Mononuclear cell (primary cell): ENCODE data around the gene GALNT15. TPM values are rescaled to one million over a fixed set of nuclear protein-coding genes. Genes with fewer than 3 reads are reported as not detected.

Source experiments
- H3K27me3 ChIP-seq: 2 replicates; pipeline ENCODE4 v1.6.0; 2011; ENCODE audit warnings: low read length, control low read depth; ENCODE audit not compliant: insufficient read depth
- H3K4me1 ChIP-seq: 2 replicates; pipeline ENCODE4 v1.5.1; 2011; ENCODE audit warnings: mild to moderate bottlenecking, low read length, control low read depth; ENCODE audit not compliant: insufficient read depth
- H3K4me3 ChIP-seq: 2 replicates; pipeline ENCODE4 v1.5.1; 2011; ENCODE audit warnings: mild to moderate bottlenecking, low read length, moderate library complexity
- H3K9me3 ChIP-seq: 2 replicates; pipeline ENCODE4 v1.5.1; 2011; ENCODE audit warnings: low read depth, mild to moderate bottlenecking, control low read depth, low read length
- total RNA-seq: library from RNA; depleted of rRNA; stranded (reverse); fragments of >200 nt; gene quantifications from one replicate; pipeline ENCODE4 v1.2.3, GENCODE V29; 2012

GALNT15 gene
- not detected for total RNA-seq

GRCh38 chr3:16174389-16174788 is at the start of gene GALNT15:
Gene GALNT15, plus strand, starts transcription at chr3:16174680. Its CDS starts 472 bp downstream, at chr3:16175152.
- Histone ChIP-seq H3K4me3 (no peak within 1 kb of the TSS), H3K27me3 (peaks cover 6% of the 10 kb centered on the region), H3K9me3 (no peaks in the 10 kb centered on the region), H3K4me1 (no peaks in the 10 kb centered on the region)

GRCh38 chr3:16126634-16127033 is 47.8 kb upstream of the GALNT15 start:
- H3K4me1 ChIP-seq, result no peaks in the 10 kb centered on the region
- no peak overlapping the region for H3K4me3 ChIP-seq
- no peaks in the 10 kb centered on the region for H3K9me3 ChIP-seq
- H3K27me3 ChIP-seq, result no peaks in the 10 kb centered on the region

DNA sequence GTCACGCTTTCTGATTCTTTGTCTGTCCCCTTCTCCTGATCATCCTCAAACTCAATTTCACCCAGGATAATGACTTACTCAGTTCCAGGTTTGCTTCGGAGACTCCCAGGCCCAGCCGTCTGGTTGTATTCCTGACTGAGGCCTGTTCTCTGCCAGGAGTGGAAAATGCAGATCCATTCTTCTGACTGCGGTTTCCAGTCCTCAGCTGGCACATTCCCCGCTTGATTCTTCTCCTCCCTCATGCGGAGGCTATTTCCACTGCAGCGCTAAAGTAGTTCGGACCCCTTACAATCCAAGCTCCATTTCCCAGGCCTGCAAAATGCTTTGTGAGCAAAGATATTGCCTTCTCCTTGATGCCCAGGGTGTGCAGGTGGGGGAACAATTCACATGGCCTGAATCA is 47.2 kb upstream of the GALNT15 start:
- H3K9me3 ChIP-seq, result no peaks in the 10 kb centered on the region
- no peaks in the 10 kb centered on the region for H3K27me3 ChIP-seq
- no peak overlapping the region for H3K4me3 ChIP-seq
- H3K4me1 ChIP-seq, result no peaks in the 10 kb centered on the region

DNA sequence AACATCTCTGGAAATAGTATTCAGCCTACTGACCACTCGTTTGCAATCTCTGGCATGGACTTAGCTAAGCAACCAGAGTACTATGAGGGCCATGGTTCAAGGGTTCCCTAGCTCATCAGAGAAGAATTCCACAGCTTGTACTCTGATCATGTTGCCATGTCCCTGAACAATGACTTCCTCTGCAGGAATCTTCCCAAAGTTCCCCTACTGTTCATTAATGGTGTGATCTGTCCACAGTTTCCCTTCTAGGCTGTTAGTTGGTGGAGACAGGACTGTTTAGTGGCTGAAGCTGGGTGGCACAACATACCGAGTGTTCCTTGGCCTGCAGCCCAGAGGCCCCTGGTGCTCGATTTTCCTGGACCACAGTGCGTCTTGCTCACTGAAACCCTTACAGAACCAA is 44.4 kb upstream of the GALNT15 start:
- H3K9me3 ChIP-seq, result no peaks in the 10 kb centered on the region
- no peak overlapping the region for H3K4me3 ChIP-seq
- no peaks in the 10 kb centered on the region for H3K4me1 ChIP-seq
- H3K27me3 ChIP-seq, result no peaks in the 10 kb centered on the region

- H3K4me3 ChIP-seq, result no peak overlapping the region
- H3K9me3 ChIP-seq, result no peaks in the 10 kb centered on the region
- no peaks in the 10 kb centered on the region for H3K4me1 ChIP-seq
- no peaks in the 10 kb centered on the region for H3K27me3 ChIP-seq
Observed at GRCh38 chr3:16132190-16132589, 42.3 kb upstream of the GALNT15 start.

- Histone ChIP-seq H3K9me3 (no peaks in the 10 kb centered on the region), H3K27me3 (no peaks in the 10 kb centered on the region), H3K4me3 (no peak overlapping the region), H3K4me1 (no peaks in the 10 kb centered on the region)
Observed at GRCh38 chr3:16132928-16133327, 41.6 kb upstream of the GALNT15 start.

DNA sequence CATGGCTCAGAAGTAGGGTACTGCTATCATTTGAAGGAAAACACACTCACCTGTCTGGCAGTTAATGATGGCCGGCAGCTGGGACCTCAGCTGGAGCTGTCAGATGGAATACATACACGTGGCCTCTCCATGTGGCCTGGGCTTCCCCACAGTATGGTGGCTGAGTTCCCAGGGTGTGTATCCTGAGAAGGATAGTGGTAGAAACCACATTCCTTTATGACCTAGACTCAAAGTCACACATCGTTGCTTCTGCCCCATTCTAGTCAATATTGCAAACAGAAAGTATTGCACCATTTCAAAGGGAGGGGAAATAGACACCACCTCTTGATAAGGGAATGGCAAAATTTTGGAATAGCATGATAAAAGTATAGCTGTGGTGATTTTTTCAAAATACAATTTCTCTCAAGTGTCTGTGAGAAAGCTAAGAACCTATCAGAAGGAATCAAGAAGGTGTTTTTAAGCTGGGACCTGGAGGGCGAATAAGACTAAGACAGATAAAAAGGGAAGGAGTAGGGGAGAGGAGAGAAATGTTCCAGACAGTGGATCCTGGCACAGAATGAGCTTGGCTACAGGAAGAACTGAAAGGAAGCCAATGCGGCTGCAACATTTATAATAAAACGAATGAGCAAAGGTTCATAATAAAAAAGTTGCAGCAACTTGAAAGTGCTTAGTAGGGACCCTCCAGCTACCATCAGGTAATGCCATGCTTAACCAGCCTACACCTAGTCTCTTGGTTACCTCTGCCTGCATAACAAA is 40.1 kb upstream of the GALNT15 start:
- Histone ChIP-seq H3K4me3 (no peak overlapping the region), H3K4me1 (no peaks in the 10 kb centered on the region), H3K27me3 (no peaks in the 10 kb centered on the region), H3K9me3 (no peaks in the 10 kb centered on the region)

DNA sequence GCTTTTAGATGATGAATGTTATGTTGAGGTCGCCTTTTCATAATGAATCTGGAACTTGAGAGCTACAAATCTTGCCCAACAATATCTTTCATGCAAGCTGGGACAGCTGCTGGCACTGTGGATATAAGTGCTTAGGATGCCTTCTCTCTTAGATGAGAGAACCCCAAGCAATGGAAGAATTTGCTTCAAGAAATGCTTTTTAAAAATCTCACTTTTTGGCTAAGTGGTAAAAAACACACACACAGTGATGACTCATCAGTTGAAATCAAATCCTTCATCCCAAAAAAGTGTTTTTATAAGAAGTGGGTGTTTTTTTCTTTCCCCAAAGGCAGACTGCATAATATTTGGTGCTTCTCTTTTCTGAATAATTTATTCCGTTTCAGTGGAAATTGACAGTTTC is 38.4 kb upstream of the GALNT15 start:
- H3K4me1 ChIP-seq, result no peaks in the 10 kb centered on the region
- no peaks in the 10 kb centered on the region for H3K9me3 ChIP-seq
- H3K4me3 ChIP-seq, result no peak overlapping the region
- no peaks in the 10 kb centered on the region for H3K27me3 ChIP-seq

- no peaks in the 10 kb centered on the region for H3K9me3 ChIP-seq
- H3K27me3 ChIP-seq, result no peaks in the 10 kb centered on the region
- H3K4me3 ChIP-seq, result no peak overlapping the region
- no peaks in the 10 kb centered on the region for H3K4me1 ChIP-seq
Observed at GRCh38 chr3:16137044-16137443, 37.4 kb upstream of the GALNT15 start.

GRCh38 chr3:16137977-16138376 is 36.5 kb upstream of the GALNT15 start:
- Histone ChIP-seq H3K4me3 (no peak overlapping the region), H3K27me3 (no peaks in the 10 kb centered on the region)

GRCh38 chr3:16140116-16140893 is 34.2 kb upstream of the GALNT15 start:
- Histone ChIP-seq H3K9me3 (no peaks in the 10 kb centered on the region), H3K4me3 (no peak overlapping the region), H3K4me1 (no peaks in the 10 kb centered on the region), H3K27me3 (no peaks in the 10 kb centered on the region)

More at GRCh38 chr3:16137977-16138376, 36.5 kb upstream of the GALNT15 start:
- H3K4me1 ChIP-seq, result no peaks in the 10 kb centered on the region
- H3K9me3 ChIP-seq, result no peaks in the 10 kb centered on the region

- H3K4me1 ChIP-seq, result no peaks in the 10 kb centered on the region
- no peaks in the 10 kb centered on the region for H3K27me3 ChIP-seq
- H3K4me3 ChIP-seq, result no peak overlapping the region
- no peaks in the 10 kb centered on the region for H3K9me3 ChIP-seq
Observed at GRCh38 chr3:16140894-16141285, 33.6 kb upstream of the GALNT15 start.

DNA sequence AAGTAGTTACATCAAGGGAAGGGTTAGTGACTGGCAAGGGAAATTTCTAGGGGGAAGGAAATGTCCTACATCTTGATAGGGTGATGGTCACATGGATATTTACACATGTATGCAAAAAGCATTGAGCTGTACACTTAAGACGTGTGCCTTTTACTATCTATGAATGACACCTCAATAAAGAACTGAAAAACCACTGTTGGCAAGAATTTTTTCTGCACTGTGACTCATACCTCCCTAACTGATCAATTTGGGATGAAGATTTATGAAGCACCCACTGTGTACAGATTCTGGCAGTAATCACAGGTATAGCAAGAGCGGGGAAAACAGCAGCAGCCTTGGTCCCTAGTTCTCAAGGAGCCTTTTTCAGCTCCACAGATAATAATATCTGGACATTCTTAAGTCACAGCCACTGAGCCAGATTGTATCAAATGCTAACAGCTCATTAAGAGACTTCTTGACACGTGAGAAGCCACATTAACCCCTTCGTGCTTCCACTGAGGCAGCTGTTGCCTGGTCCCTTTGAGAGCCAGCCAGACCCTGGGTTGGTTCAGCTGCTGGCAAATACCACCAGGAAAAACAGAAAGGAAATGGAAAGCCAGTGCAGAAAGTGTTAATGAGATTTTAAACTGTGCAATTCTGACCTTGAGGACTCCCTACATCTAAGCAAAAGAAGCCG is 32.0 kb upstream of the GALNT15 start:
- no peaks in the 10 kb centered on the region for H3K4me1 ChIP-seq
- H3K4me3 ChIP-seq, result no peak overlapping the region
- no peaks in the 10 kb centered on the region for H3K9me3 ChIP-seq
- no peaks in the 10 kb centered on the region for H3K27me3 ChIP-seq

- Histone ChIP-seq H3K27me3 (no peaks in the 10 kb centered on the region), H3K9me3 (no peaks in the 10 kb centered on the region), H3K4me3 (no peak overlapping the region), H3K4me1 (no peaks in the 10 kb centered on the region)
Observed at GRCh38 chr3:16143861-16144447, 30.5 kb upstream of the GALNT15 start.

GRCh38 chr3:16145176-16145575 is 29.3 kb upstream of the GALNT15 start:
- no peak overlapping the region for H3K4me3 ChIP-seq
- H3K9me3 ChIP-seq, result no peaks in the 10 kb centered on the region
- no peaks in the 10 kb centered on the region for H3K4me1 ChIP-seq
- no peaks in the 10 kb centered on the region for H3K27me3 ChIP-seq
